Measurements from ENCODE around the gene TARM1. TPM values are rescaled to one million over a fixed set of nuclear protein-coding genes. Genes with fewer than 3 reads are reported as not detected.

Gene TARM1
- total RNA-seq, 1 experiment from 2014 or later = not detected

GRCh38 chr19:54109651-54110050, 28.5 kb upstream of the TARM1 start:
- BruUV-seq (replicated peaks) = no TSS peak
- Mint-ChIP-seq H3K27ac (ENCODE audit: unreplicated experiment) (no peak overlapping the region), H3K36me3 (ENCODE audit: insufficient read depth, unreplicated experiment) (peaks cover 74% of the 10 kb centered on the region), H3K27me3 (ENCODE audit: unreplicated experiment) (no peaks in the 10 kb centered on the region), H3K9me3 (ENCODE audit: low read depth, unreplicated experiment) (no peaks in the 10 kb centered on the region), H3K4me3 (ENCODE audit: low read depth, unreplicated experiment) (no peak overlapping the region), H3K4me1 (ENCODE audit: low read depth, unreplicated experiment) (peaks cover 7% of the 10 kb centered on the region)
- no peak for DNase-seq
- no peak for TF ChIP-seq CTCF (IDR thresholded peaks at IDR 0.05; ENCODE audit: unreplicated experiment)
- CTCF ChIA-PET = interaction anchor here (0.7 kb wide), 1 partner anchor 227 kb away, joined by 3 read pairs; the partner anchor contains the start of gene PRKCG
- intact Hi-C loops (cut with micrococcal nuclease; ENCODE audit: unreplicated experiment) = loop anchor here (10.0 kb wide), 1 partner anchor 125 kb away; no protein-coding TSS in a partner anchor

GRCh38 chr19:54108496-54108895, 27.3 kb upstream of the TARM1 start:
- H3K27ac Mint-ChIP-seq (ENCODE audit: unreplicated experiment) = no peak overlapping the region
- peaks cover 69% of the 10 kb centered on the region for H3K36me3 Mint-ChIP-seq (ENCODE audit: insufficient read depth, unreplicated experiment)
- DNase-seq = no peak
- CTCF ChIA-PET = interaction anchor here (0.6 kb wide), 1 partner anchor 20 kb away, joined by 3 read pairs; no protein-coding TSS in a partner anchor
- H3K9me3 Mint-ChIP-seq (ENCODE audit: low read depth, unreplicated experiment) = no peaks in the 10 kb centered on the region
- no peak for TF ChIP-seq CTCF (IDR thresholded peaks at IDR 0.05; ENCODE audit: unreplicated experiment)
- BruUV-seq (replicated peaks) = no TSS peak
- no peaks in the 10 kb centered on the region for H3K27me3 Mint-ChIP-seq (ENCODE audit: unreplicated experiment)
- H3K4me1 Mint-ChIP-seq (ENCODE audit: low read depth, unreplicated experiment) = no peaks in the 10 kb centered on the region
- intact Hi-C loops (cut with micrococcal nuclease; ENCODE audit: unreplicated experiment) = no loop called here
- H3K4me3 Mint-ChIP-seq (ENCODE audit: low read depth, unreplicated experiment) = no peak overlapping the region

- peaks cover 71% of the 10 kb centered on the region for H3K36me3 Mint-ChIP-seq (ENCODE audit: insufficient read depth, unreplicated experiment)
- no peak for TF ChIP-seq CTCF (IDR thresholded peaks at IDR 0.05; ENCODE audit: unreplicated experiment)
- no TSS peak for BruUV-seq (replicated peaks)
- no peaks in the 10 kb centered on the region for H3K9me3 Mint-ChIP-seq (ENCODE audit: low read depth, unreplicated experiment)
- H3K27ac Mint-ChIP-seq (ENCODE audit: unreplicated experiment) = peak overlapping the region; percentile 21
- H3K27me3 Mint-ChIP-seq (ENCODE audit: unreplicated experiment) = no peaks in the 10 kb centered on the region
- intact Hi-C loops (cut with micrococcal nuclease; ENCODE audit: unreplicated experiment) = no loop called here
- CTCF ChIA-PET = interaction anchor here (0.6 kb wide), 1 partner anchor 19 kb away, joined by 3 read pairs; no protein-coding TSS in a partner anchor
- DNase-seq = no peak
- H3K4me1 Mint-ChIP-seq (ENCODE audit: low read depth, unreplicated experiment) = no peaks in the 10 kb centered on the region
- peak overlapping the region; percentile 35 for H3K4me3 Mint-ChIP-seq (ENCODE audit: low read depth, unreplicated experiment)
These were observed 26.8 kb upstream of the TARM1 start for GRCh38 chr19:54107876-54108490.

GRCh38 chr19:54106716-54107115, 25.6 kb upstream of the TARM1 start:
- DNase-seq = no peak
- BruUV-seq (replicated peaks) = no TSS peak
- peaks cover 66% of the 10 kb centered on the region for H3K36me3 Mint-ChIP-seq (ENCODE audit: insufficient read depth, unreplicated experiment)
- CTCF ChIA-PET = no interaction called here
- H3K4me1 Mint-ChIP-seq (ENCODE audit: low read depth, unreplicated experiment) = peaks cover 7% of the 10 kb centered on the region
- no peaks in the 10 kb centered on the region for H3K27me3 Mint-ChIP-seq (ENCODE audit: unreplicated experiment)
- peak overlapping the region; percentile 2 for H3K27ac Mint-ChIP-seq (ENCODE audit: unreplicated experiment)
- TF ChIP-seq CTCF (IDR thresholded peaks at IDR 0.05; ENCODE audit: unreplicated experiment) = no peak
- intact Hi-C loops (cut with micrococcal nuclease; ENCODE audit: unreplicated experiment) = no loop called here
- no peaks in the 10 kb centered on the region for H3K9me3 Mint-ChIP-seq (ENCODE audit: low read depth, unreplicated experiment)
- H3K4me3 Mint-ChIP-seq (ENCODE audit: low read depth, unreplicated experiment) = no peak overlapping the region

Data from Calu3 (cell line).